ENCODE measurements around the gene NDUFS7. TPM values are rescaled to one million over a fixed set of nuclear protein-coding genes. Genes with fewer than 3 reads are reported as not detected.

Gene NDUFS7
- total RNA-seq, 1 experiment from 2014 or later, result 83.9 TPM

DNA sequence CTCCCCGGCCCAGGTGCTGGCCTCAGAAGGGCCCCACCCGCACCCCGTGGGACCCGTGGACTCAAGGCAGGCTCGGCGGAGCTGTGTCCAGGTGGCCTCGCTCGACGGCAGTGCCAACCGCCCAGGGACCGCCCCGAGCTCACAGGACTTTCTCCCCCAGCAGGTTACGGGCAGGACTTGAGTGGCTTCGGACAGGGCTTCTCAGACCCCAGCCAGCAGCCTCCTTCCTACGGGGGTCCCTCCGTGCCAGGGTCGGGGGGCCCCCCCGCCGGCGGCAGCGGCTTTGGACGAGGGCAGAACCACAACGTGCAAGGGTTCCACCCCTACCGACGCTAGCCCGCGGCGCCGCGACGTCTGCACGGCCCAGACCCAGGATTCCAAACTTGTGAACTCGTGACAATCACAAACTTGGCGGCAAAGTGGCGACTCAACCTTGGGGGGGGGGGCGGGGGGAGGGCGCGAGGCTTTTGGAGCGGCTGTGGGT, 50.9 kb downstream of the NDUFS7 start:
- TF ChIP-seq, protein P1, sequence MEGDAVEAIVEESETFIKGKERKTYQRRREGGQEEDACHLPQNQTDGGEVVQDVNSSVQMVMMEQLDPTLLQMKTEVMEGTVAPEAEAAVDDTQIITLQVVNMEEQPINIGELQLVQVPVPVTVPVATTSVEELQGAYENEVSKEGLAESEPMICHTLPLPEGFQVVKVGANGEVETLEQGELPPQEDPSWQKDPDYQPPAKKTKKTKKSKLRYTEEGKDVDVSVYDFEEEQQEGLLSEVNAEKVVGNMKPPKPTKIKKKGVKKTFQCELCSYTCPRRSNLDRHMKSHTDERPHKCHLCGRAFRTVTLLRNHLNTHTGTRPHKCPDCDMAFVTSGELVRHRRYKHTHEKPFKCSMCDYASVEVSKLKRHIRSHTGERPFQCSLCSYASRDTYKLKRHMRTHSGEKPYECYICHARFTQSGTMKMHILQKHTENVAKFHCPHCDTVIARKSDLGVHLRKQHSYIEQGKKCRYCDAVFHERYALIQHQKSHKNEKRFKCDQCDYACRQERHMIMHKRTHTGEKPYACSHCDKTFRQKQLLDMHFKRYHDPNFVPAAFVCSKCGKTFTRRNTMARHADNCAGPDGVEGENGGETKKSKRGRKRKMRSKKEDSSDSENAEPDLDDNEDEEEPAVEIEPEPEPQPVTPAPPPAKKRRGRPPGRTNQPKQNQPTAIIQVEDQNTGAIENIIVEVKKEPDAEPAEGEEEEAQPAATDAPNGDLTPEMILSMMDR (conservative IDR thresholded peaks at IDR 0.05), result no peak
- H2AK5ac ChIP-seq (ENCODE audit: insufficient read length, low read length), result no peak overlapping the region
- H3K23ac ChIP-seq (ENCODE audit: insufficient read length, low read depth, low read length), result no peak overlapping the region
- no peak overlapping the region for H3K9ac ChIP-seq (ENCODE audit: extremely low read depth, insufficient read length, low read length)
- Mint-ChIP-seq H3K27me3 (ENCODE audit: low read depth) (no peaks in the 10 kb centered on the region; the same call in 1 of the 2 replicates), H3K9me3 (no peaks in the 10 kb centered on the region), H3K4me1 (peaks cover 0 to 7% of the 10 kb centered on the region in 2 experiments), H3K4me3 (no peak overlapping the region), H3K36me3 (ENCODE audit: insufficient read depth in 1 of 3, low read depth in 3 of 3) (peaks cover 19 to 57% (median 42%) of the 10 kb centered on the region in 3 experiments; a peak in 6 of 7 replicates), H3K27ac (no peak overlapping the region)
- H2BK12ac ChIP-seq (ENCODE audit: insufficient read length, low read depth, low read length), result no peak overlapping the region
- H4K8ac ChIP-seq (replicated peaks; ENCODE audit: insufficient read length, low read depth, low read length), result no peak overlapping the region
- H4K5ac ChIP-seq (ENCODE audit: insufficient read length, low read depth, low read length), result no peak overlapping the region
- no peaks in the 10 kb centered on the region for H3K4me1 ChIP-seq (ENCODE audit: insufficient read depth, low read length)
- H2BK5ac ChIP-seq (ENCODE audit: insufficient read length, low read length), result no peak overlapping the region
- no peak overlapping the region for H3K4ac ChIP-seq (ENCODE audit: low read depth, low read length)
- H3T11ph ChIP-seq (ENCODE audit: low read length), result no peak overlapping the region
- H2AFZ ChIP-seq (ENCODE audit: low read length), result no peak overlapping the region
- WGBS (ENCODE audit: extremely low coverage, insufficient read length, low lambda C conversion rate), result no CpG with 5 or more reads among the region's 39 CpGs
- H2BK120ac ChIP-seq (ENCODE audit: low read depth, low read length, poor library complexity, severe bottlenecking), result no peak overlapping the region
- no peak overlapping the region for H3K56ac ChIP-seq (ENCODE audit: insufficient read length, low read depth, low read length)
- DNase-seq, result no peak
- no peak overlapping the region for H3K18ac ChIP-seq (ENCODE audit: insufficient read length, low read depth, low read length)
- H4K20me1 ChIP-seq (ENCODE audit: control insufficient read depth, insufficient read depth, insufficient read length), result no peaks in the 10 kb centered on the region
- no peak overlapping the region for H2BK15ac ChIP-seq (ENCODE audit: low read depth, low read length)
- H3K27me3 ChIP-seq (ENCODE audit: insufficient read depth, low read length), result no peaks in the 10 kb centered on the region
- peaks cover 11% of the 10 kb centered on the region; the same call in 1 of the 2 replicates for H3K79me2 ChIP-seq (ENCODE audit: insufficient read depth, low read length)
- peaks cover 5% of the 10 kb centered on the region for H3K23me2 ChIP-seq (ENCODE audit: insufficient read length, low read depth, low read length, poor library complexity, severe bottlenecking)
- H3K14ac ChIP-seq (ENCODE audit: insufficient read depth, low read length), result no peak overlapping the region
- peaks cover 4% of the 10 kb centered on the region for H3K79me1 ChIP-seq (ENCODE audit: insufficient read depth, low read depth, low read length, poor library complexity, severe bottlenecking)
- H2BK20ac ChIP-seq (ENCODE audit: low read depth, low read length, poor library complexity, severe bottlenecking), result no peak overlapping the region
- no peak overlapping the region for H3K27ac ChIP-seq (ENCODE audit: insufficient read length, low read depth, low read length)
- H3K4me2 ChIP-seq (ENCODE audit: insufficient read depth, insufficient read length, low read length), result no peak overlapping the region
- H3K9me3 ChIP-seq (ENCODE audit: control insufficient read depth, low read depth, low read length), result no peaks in the 10 kb centered on the region
- no peak overlapping the region for H4K91ac ChIP-seq (ENCODE audit: insufficient read length, low read depth, low read length)
